B cell (primary cell): Measurements from ENCODE around the gene ZNF503. TPM values are rescaled to one million over a fixed set of nuclear protein-coding genes. Genes with fewer than 3 reads are reported as not detected.

Experiments used
- ATAC-seq: fragments of 200-7000 bp; cut with Tn5 transposase; one replicate; pipeline ENCODE4 v1.10.0; 2021; ENCODE audit warnings: low read depth, mild to moderate bottlenecking, moderate number of reproducible peaks, moderate library complexity
- CTCF ChIA-PET: fragments of 350-600 bp; sonication (Branson Sonifier 250); formaldehyde crosslinking; loops from one replicate; lab custom pipeline; 2021; ENCODE audit warnings: antibody characterized with exemption, inconsistent platforms; lab: Charles Lee
- POLR2A ChIA-PET: fragments of 350-600 bp; sonication (Branson Sonifier 250); formaldehyde crosslinking; loops from one replicate; lab custom pipeline; 2021; ENCODE audit warnings: antibody characterized with exemption; lab: Charles Lee
- DNase-seq: peaks from one replicate; pipeline ENCODE4 v3.0.0; 2013
- H2AFZ ChIP-seq: 2 replicates; pipeline ENCODE4 v1.6.1; 2012; ENCODE audit warnings: mild to moderate bottlenecking, low read depth, low read length; ENCODE audit not compliant: insufficient read depth, poor library complexity, severe bottlenecking
- H3K27ac ChIP-seq, 2 donors: 1 replicate in 1 of 2; 2 replicates in 1 of 2; pipeline ENCODE4 v1.5.1; 2012 to 2013; ENCODE audit warnings: low read length in 2 of 2, mild to moderate bottlenecking in 2 of 2, moderate library complexity in 1 of 2
- H3K27me3 ChIP-seq, 4 experiments: fragments of 200-600 bp in 1 of 4; sonication (generic) in 1 of 4; replicated peaks in 1 of 4; 1 replicate in 2 of 4; 2 replicates in 2 of 4; pipeline versions ENCODE4 v1.6.1 to v1.7.0; 2013 to 2016; ENCODE audit warnings: low read length in 3 of 4, mild to moderate bottlenecking in 2 of 4, mixed read lengths in 1 of 4, moderate library complexity in 1 of 4; ENCODE audit not compliant: insufficient read depth in 4 of 4, control insufficient read depth in 3 of 4; ENCODE audit errors: control extremely low read depth in 1 of 4
- H3K36me3 ChIP-seq, 2 experiments: replicated peaks in 1 of 2; 1 replicate in 1 of 2; 2 replicates in 1 of 2; pipeline versions ENCODE4 v1.6.1 to v1.7.1; 2013; ENCODE audit warnings: low read length in 1 of 2; ENCODE audit not compliant: insufficient read depth in 2 of 2, control insufficient read depth in 1 of 2; ENCODE audit errors: control extremely low read depth in 1 of 2, extremely low read depth in 1 of 2
- H3K4me1 ChIP-seq, 2 donors: fragments of 200-600 bp in 1 of 2; sonication (generic) in 1 of 2; 1 replicate in 1 of 2; 2 replicates in 1 of 2; pipeline versions ENCODE4 v1.5.1 to v1.6.1; 2013 to 2017; ENCODE audit warnings: low read length in 2 of 2; ENCODE audit not compliant: control insufficient read depth in 2 of 2, insufficient read depth in 2 of 2
- H3K4me2 ChIP-seq: replicated peaks from 2 replicates; pipeline ENCODE3; 2012; ENCODE audit warnings: mild to moderate bottlenecking, low read depth, low read length; ENCODE audit not compliant: poor library complexity, severe bottlenecking
- H3K4me3 ChIP-seq, 5 experiments: fragments of 200-600 bp in 1 of 5; sonication (generic) in 1 of 5; 1 replicate in 3 of 5; 2 replicates in 2 of 5; pipeline versions ENCODE4 v1.5.1 to v1.7.0; 2011 to 2016; ENCODE audit warnings: low read length in 4 of 5, mild to moderate bottlenecking in 4 of 5, low read depth in 2 of 5, control low read depth in 1 of 5, moderate library complexity in 1 of 5; ENCODE audit not compliant: insufficient read depth in 1 of 5; ENCODE audit errors: control extremely low read depth in 1 of 5, extremely low read depth in 1 of 5
- H3K79me2 ChIP-seq: fragments of 200-600 bp; sonication (generic); one replicate; pipeline ENCODE4 v1.6.0; 2016; ENCODE audit warnings: low read length; ENCODE audit not compliant: control insufficient read depth, insufficient read depth
- H3K9ac ChIP-seq: fragments of 200-600 bp; sonication (generic); 2 replicates; pipeline ENCODE4 v1.6.1; 2017; ENCODE audit warnings: mild to moderate bottlenecking, low read length, moderate library complexity
- H3K9me3 ChIP-seq, 3 donors: one replicate each; pipeline versions ENCODE4 v1.6.1 to v1.7.1; 2013; ENCODE audit warnings: low read length in 2 of 3; ENCODE audit not compliant: control insufficient read depth in 2 of 3, insufficient read depth in 1 of 3; ENCODE audit errors: control extremely low read depth in 1 of 3
- H4K20me1 ChIP-seq: 2 replicates; pipeline ENCODE4 v1.6.0; 2012; ENCODE audit warnings: mild to moderate bottlenecking, low read length; ENCODE audit not compliant: insufficient read depth, control insufficient read depth, poor library complexity, severe bottlenecking
- H3K27ac Mint-ChIP-seq: one replicate; pipeline ENCODE4 v1.8.0; 2021; ENCODE audit warnings: mixed read lengths
- H3K27me3 Mint-ChIP-seq: one replicate; pipeline ENCODE4 v1.8.0; 2021; ENCODE audit warnings: mixed read lengths
- H3K4me1 Mint-ChIP-seq: one replicate; pipeline ENCODE4 v1.8.0; 2021; ENCODE audit warnings: mixed read lengths
- H3K4me3 Mint-ChIP-seq: one replicate; pipeline ENCODE4 v1.8.0; 2021; ENCODE audit warnings: mixed read lengths
- H3K9me3 Mint-ChIP-seq: one replicate; pipeline ENCODE4 v1.8.0; 2022; ENCODE audit warnings: mixed read lengths; ENCODE audit not compliant: insufficient read depth
- CTCF ChIP-seq: fragments of 200-600 bp; IDR thresholded peaks from one replicate; pipeline ENCODE4 v1.8.0; 2022; ENCODE audit warnings: antibody characterized with exemption, mild to moderate bottlenecking
- EZH2 ChIP-seq: IDR thresholded peaks from 2 replicates; pipeline ENCODE4 v1.6.1; 2012; ENCODE audit warnings: borderline replicate concordance, low read depth, mild to moderate bottlenecking, moderate library complexity, low read length; ENCODE audit not compliant: insufficient read depth, poor library complexity, severe bottlenecking
- WGBS: methylation state at CpG from one replicate; pipeline ENCODE4 v1.1.5; 2013; ENCODE audit warnings: missing lambda C conversion rate; ENCODE audit not compliant: insufficient coverage; 5-methylcytosine and 5-hydroxymethylcytosine counted together
- intact Hi-C: fragments of 100-400 bp; cut with micrococcal nuclease; formaldehyde crosslinking; loops from one replicate; pipeline ENCODE4 v1.10.0; 2022
- polyA plus RNA-seq: library from polyadenylated mRNA; depleted of rRNA; stranded (reverse); fragments of >200 nt; gene quantifications from 2 replicates; pipeline ENCODE4 v1.2.3, GENCODE V29; 2012
- total RNA-seq, 2 donors: library from RNA; stranded (reverse); fragments of 120-200 nt in 1 of 2; gene quantifications; 1 replicate in 1 of 2; 2 replicates in 1 of 2; pipeline versions ENCODE4 v1.2.3 to v1.2.4, GENCODE V29; 2013 to 2022

The ZNF503 gene
- total and polyA plus RNA-seq, 2 donors (not counting 1 experiment from before 2014, with no cell fraction given): 0.04 TPM; not detected in 1

GRCh38 chr10:75400771-75401568 lies 594 bp downstream of the ZNF503 start:
- CTCF ChIA-PET: interaction anchor here (1.1 kb wide), 1 partner anchor 1583 kb away, joined by 3 read pairs; no protein-coding TSS in a partner anchor
- H3K4me1 Mint-ChIP-seq: peaks cover 34% of the 10 kb centered on the region
- peak; percentile 32 for DNase-seq
- POLR2A ChIA-PET: no interaction called here
- peak overlapping the region; percentile 83 for H3K4me3 Mint-ChIP-seq
- H3K9ac ChIP-seq: peak overlapping the region; percentile 69
- peaks cover 0 to 78% (median 35%) of the 10 kb centered on the region in 4 experiments for H3K27me3 ChIP-seq
- H3K4me2 ChIP-seq: peak overlapping the region; percentile 95
- H3K27me3 Mint-ChIP-seq: peaks cover 49% of the 10 kb centered on the region
- TF ChIP-seq EZH2 (no peak), CTCF (no peak)
- H4K20me1 ChIP-seq: no peaks in the 10 kb centered on the region
- ATAC-seq: peak; percentile 21
- peaks cover 46 to 49% of the 10 kb centered on the region in 2 donors for H3K4me1 ChIP-seq
- no peak overlapping the region for H3K27ac ChIP-seq
- no peak overlapping the region for H3K27ac Mint-ChIP-seq
- no peaks in the 10 kb centered on the region for H3K79me2 ChIP-seq
- peak overlapping the region; percentile 83 for H2AFZ ChIP-seq
- intact Hi-C loops: no loop called here
- H3K36me3 ChIP-seq: no peaks in the 10 kb centered on the region
- peaks cover 0 to 59% (median 0%) of the 10 kb centered on the region in 3 donors for H3K9me3 ChIP-seq
- H3K4me3 ChIP-seq: peak overlapping the region; percentile 31 to 67 (median 59)
- under 1% methylated on average over 64 of the region's 68 CpGs for WGBS
- no peaks in the 10 kb centered on the region for H3K9me3 Mint-ChIP-seq
